Osteocyte (in vitro differentiated cells): Measurements from ENCODE around the gene NAALADL2. TPM values are rescaled to one million over a fixed set of nuclear protein-coding genes. Genes with fewer than 3 reads are reported as not detected.

Source experiments
- DNase-seq: peaks from one replicate; pipeline ENCODE4 v3.0.0; 2021; ENCODE audit warnings: mixed read lengths; ENCODE audit not compliant: unreplicated experiment; ENCODE audit errors: extremely low spot score
- H3K27ac Mint-ChIP-seq: one replicate; pipeline ENCODE4 v1.8.0; 2021; ENCODE audit warnings: mild to moderate bottlenecking, mixed read lengths; ENCODE audit not compliant: unreplicated experiment
- H3K27me3 Mint-ChIP-seq: one replicate; pipeline ENCODE4 v1.8.0; 2021; ENCODE audit warnings: mixed read lengths; ENCODE audit not compliant: unreplicated experiment
- H3K36me3 Mint-ChIP-seq: one replicate; pipeline ENCODE4 v1.8.0; 2021; ENCODE audit warnings: mixed read lengths; ENCODE audit not compliant: unreplicated experiment
- H3K4me1 Mint-ChIP-seq: one replicate; pipeline ENCODE4 v1.8.0; 2021; ENCODE audit warnings: mixed read lengths; ENCODE audit not compliant: unreplicated experiment
- H3K4me3 Mint-ChIP-seq: one replicate; pipeline ENCODE4 v1.8.0; 2021; ENCODE audit warnings: mild to moderate bottlenecking, moderate library complexity, mixed read lengths; ENCODE audit not compliant: unreplicated experiment
- H3K9me3 Mint-ChIP-seq: one replicate; pipeline ENCODE4 v1.8.0; 2021; ENCODE audit warnings: mixed read lengths; ENCODE audit not compliant: unreplicated experiment
- total RNA-seq: library from RNA; stranded (reverse); gene quantifications from 2 replicates; pipeline ENCODE4 v1.2.1, GENCODE V29; 2021
- TF ChIP-seq, protein P1 (sequence below): fragments of 200-600 bp; sonication (generic); IDR thresholded peaks from 2 replicates; pipeline ENCODE4 v1.5.0; 2021; ENCODE audit warnings: antibody characterized with exemption, mild to moderate bottlenecking, moderate library complexity

NAALADL2 gene
- total RNA-seq, 1 donor from 2014 or later: 16.1 TPM

- TF ChIP-seq, protein P1, sequence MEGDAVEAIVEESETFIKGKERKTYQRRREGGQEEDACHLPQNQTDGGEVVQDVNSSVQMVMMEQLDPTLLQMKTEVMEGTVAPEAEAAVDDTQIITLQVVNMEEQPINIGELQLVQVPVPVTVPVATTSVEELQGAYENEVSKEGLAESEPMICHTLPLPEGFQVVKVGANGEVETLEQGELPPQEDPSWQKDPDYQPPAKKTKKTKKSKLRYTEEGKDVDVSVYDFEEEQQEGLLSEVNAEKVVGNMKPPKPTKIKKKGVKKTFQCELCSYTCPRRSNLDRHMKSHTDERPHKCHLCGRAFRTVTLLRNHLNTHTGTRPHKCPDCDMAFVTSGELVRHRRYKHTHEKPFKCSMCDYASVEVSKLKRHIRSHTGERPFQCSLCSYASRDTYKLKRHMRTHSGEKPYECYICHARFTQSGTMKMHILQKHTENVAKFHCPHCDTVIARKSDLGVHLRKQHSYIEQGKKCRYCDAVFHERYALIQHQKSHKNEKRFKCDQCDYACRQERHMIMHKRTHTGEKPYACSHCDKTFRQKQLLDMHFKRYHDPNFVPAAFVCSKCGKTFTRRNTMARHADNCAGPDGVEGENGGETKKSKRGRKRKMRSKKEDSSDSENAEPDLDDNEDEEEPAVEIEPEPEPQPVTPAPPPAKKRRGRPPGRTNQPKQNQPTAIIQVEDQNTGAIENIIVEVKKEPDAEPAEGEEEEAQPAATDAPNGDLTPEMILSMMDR: no peak
- no peak overlapping the region for H3K27ac Mint-ChIP-seq
- no peak overlapping the region for H3K4me3 Mint-ChIP-seq
- DNase-seq: no peak
- H3K27me3 Mint-ChIP-seq: no peaks in the 10 kb centered on the region
- no peaks in the 10 kb centered on the region for H3K9me3 Mint-ChIP-seq
- peaks cover 7% of the 10 kb centered on the region for H3K4me1 Mint-ChIP-seq
- H3K36me3 Mint-ChIP-seq: no peaks in the 10 kb centered on the region
Measured at GRCh38 chr3:175573226-175573625, 714.1 kb downstream of the NAALADL2 start.

GRCh38 chr3:175580318-175580717 is 721.2 kb downstream of the NAALADL2 start:
- Mint-ChIP-seq H3K36me3 (no peaks in the 10 kb centered on the region), H3K9me3 (no peaks in the 10 kb centered on the region), H3K27ac (no peak overlapping the region), H3K4me1 (no peaks in the 10 kb centered on the region), H3K4me3 (no peak overlapping the region), H3K27me3 (no peaks in the 10 kb centered on the region)
- DNase-seq: no peak
- TF ChIP-seq, protein P1: no peak

DNA sequence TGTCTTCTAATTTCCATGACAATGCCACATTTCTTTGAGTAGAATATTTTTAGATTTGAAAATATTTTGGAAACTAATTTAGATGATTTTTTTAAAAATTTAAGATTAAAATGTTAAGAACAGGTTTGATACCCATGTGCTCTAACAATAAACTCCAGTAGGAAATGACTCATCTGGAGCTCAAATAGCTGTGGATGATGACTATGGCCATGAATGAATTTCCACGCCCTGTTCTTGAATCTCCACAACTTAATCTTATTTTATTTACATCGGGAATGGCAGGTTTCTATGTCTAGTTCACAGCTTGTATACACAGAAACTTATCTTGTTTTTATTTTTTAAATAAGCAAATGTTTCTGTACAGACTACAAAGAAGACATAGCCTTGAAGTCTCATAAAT is 726.8 kb downstream of the NAALADL2 start:
- no peak for DNase-seq
- H3K4me1 Mint-ChIP-seq: no peaks in the 10 kb centered on the region

GRCh38 chr3:175590745-175591144 is 731.6 kb downstream of the NAALADL2 start:
- TF ChIP-seq, protein P1: no peak
- Mint-ChIP-seq H3K36me3 (peaks cover 4% of the 10 kb centered on the region), H3K4me3 (no peak overlapping the region), H3K27me3 (no peaks in the 10 kb centered on the region), H3K4me1 (no peaks in the 10 kb centered on the region), H3K27ac (no peak overlapping the region), H3K9me3 (peaks cover 25% of the 10 kb centered on the region)
- DNase-seq: no peak

More for the DNA sequence above, 726.8 kb downstream of the NAALADL2 start:
- TF ChIP-seq, protein P1: no peak
- Mint-ChIP-seq H3K27ac (no peak overlapping the region), H3K27me3 (no peaks in the 10 kb centered on the region), H3K36me3 (no peaks in the 10 kb centered on the region), H3K9me3 (peaks cover 3% of the 10 kb centered on the region), H3K4me3 (no peak overlapping the region)

DNA sequence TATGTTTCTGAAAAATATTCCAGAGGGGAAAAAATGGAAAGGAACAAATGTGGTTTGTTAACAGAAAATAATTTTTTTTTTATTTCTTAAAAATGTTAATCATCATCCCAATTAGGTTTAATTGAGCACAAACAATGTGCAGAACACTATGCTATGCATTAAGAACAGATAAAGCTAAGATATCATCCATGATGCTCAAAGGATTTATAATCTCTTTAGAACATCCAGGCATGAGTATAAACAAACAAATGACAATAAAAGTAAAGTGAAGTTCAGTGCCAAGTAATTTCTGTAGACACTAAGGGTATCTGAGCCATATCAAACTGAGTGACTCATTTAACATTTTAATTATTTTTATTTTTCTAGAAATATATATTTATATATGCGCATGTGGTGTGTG is 732.2 kb downstream of the NAALADL2 start:
- Mint-ChIP-seq H3K27me3 (no peaks in the 10 kb centered on the region), H3K4me1 (no peaks in the 10 kb centered on the region), H3K4me3 (no peak overlapping the region), H3K36me3 (peaks cover 4% of the 10 kb centered on the region), H3K9me3 (peaks cover 25% of the 10 kb centered on the region), H3K27ac (no peak overlapping the region)
- TF ChIP-seq, protein P1: no peak
- DNase-seq: no peak
